NCI-H524 (cell line): Measurements from ENCODE around the gene SDK1.

Experiments
- DNase-seq, 2 experiments: peaks; one replicate each; lab custom pipeline; 2025; lab: John Stamatoyannopoulos, UW

The SDK1 gene

GRCh38 chr7:3787717-3788264 is 486.7 kb downstream of the SDK1 start:
- DNase-seq, result no peak

GRCh38 chr7:3790803-3791202 is 489.8 kb downstream of the SDK1 start:
- no peak for DNase-seq

- DNase-seq, result no peak
Measured at GRCh38 chr7:3791327-3791726, 490.3 kb downstream of the SDK1 start.

- no peak for DNase-seq
Measured at GRCh38 chr7:3795141-3795540, 494.1 kb downstream of the SDK1 start.

GRCh38 chr7:3795781-3796180 is 494.7 kb downstream of the SDK1 start:
- no peak for DNase-seq

GRCh38 chr7:3805151-3805550 is 504.1 kb downstream of the SDK1 start:
- no peak for DNase-seq

- no peak for DNase-seq
Measured at GRCh38 chr7:3806516-3806915, 505.5 kb downstream of the SDK1 start.

GRCh38 chr7:3807824-3808223 is 506.8 kb downstream of the SDK1 start:
- DNase-seq, result peak in 1 of 2 experiments; percentile 73

- DNase-seq, result no peak
Measured at GRCh38 chr7:3821488-3821887, 520.4 kb downstream of the SDK1 start.

- no peak for DNase-seq
Measured at GRCh38 chr7:3825491-3825890, 524.4 kb downstream of the SDK1 start.

- no peak for DNase-seq
Measured at GRCh38 chr7:3832199-3832598, 531.1 kb downstream of the SDK1 start.

- DNase-seq, result no peak
Measured at GRCh38 chr7:3835109-3835508, 534.1 kb downstream of the SDK1 start.

- no peak for DNase-seq
Measured at GRCh38 chr7:3836855-3837254, 535.8 kb downstream of the SDK1 start.

- no peak for DNase-seq
Measured at GRCh38 chr7:3844540-3845151, 543.6 kb downstream of the SDK1 start.

GRCh38 chr7:3846738-3847137 is 545.7 kb downstream of the SDK1 start:
- no peak for DNase-seq

- DNase-seq, result peak in 1 of 2 experiments; percentile 50
Measured at GRCh38 chr7:3847336-3847735, 546.3 kb downstream of the SDK1 start.

- DNase-seq, result no peak
Measured at GRCh38 chr7:3859431-3859830, 558.4 kb downstream of the SDK1 start.

GRCh38 chr7:3860932-3861331 is 559.9 kb downstream of the SDK1 start:
- DNase-seq, result no peak

- no peak for DNase-seq
Measured at GRCh38 chr7:3861386-3861785, 560.3 kb downstream of the SDK1 start.

- DNase-seq, result no peak
Measured at GRCh38 chr7:3861941-3862340, 560.9 kb downstream of the SDK1 start.

- DNase-seq, result no peak
Measured at GRCh38 chr7:3862774-3863173, 561.7 kb downstream of the SDK1 start.

- DNase-seq, result no peak
Measured at GRCh38 chr7:3866277-3866676, 565.2 kb downstream of the SDK1 start.

GRCh38 chr7:3867863-3868262 is 566.8 kb downstream of the SDK1 start:
- DNase-seq, result no peak

GRCh38 chr7:3879355-3880075 is 578.5 kb downstream of the SDK1 start:
- peak in 1 of 2 experiments; percentile 87 for DNase-seq
